ENCODE data around the gene LRRC3.

LRRC3 gene

DNA sequence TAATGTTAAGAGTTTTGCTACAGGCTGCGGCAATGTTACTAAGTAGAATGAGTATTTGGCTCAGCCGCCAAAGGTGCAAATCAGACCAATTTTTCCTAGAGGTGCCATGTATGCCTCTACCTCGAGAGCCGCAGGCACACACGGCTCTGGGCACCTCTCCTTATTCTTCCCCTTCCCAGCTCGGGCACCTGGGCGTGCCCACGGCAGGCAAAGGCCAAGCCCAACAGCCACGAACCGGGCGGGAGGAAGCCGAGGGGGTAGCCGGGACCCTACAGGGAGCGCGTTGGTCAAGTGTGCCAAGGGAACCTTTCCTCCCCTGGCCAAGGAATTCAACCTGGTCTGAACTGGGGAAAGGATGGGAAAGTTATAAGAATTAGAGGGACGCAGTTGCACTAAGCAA, 31.0 kb downstream of the LRRC3 start:
- no peak overlapping the region for H2AFZ ChIP-seq (ENCODE audit: low read length)
- no peaks in the 10 kb centered on the region for H3K4me1 ChIP-seq (ENCODE audit: insufficient read depth, low read length, severe bottlenecking)
- no peak overlapping the region for H3K9ac ChIP-seq (ENCODE audit: low read length)

DNA sequence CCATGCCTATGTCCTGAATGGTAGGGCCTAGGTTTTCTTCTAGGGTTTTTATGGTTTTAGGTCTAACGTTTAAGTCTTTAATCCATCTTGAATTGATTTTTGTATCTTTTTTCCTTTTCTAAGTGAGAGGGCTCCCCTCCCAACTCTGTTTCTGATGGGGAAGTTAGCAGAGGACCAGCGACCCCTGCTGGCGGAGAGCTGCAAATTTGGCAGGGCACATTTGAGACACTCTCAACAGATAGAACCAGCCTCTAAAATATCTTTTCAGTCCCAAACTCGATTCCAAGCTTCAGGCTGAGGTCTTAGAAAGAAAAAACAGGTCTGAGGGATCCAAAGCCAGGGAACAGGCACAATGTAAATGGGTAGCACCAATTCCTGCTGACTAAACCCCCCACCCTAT, 32.5 kb downstream of the LRRC3 start:
- H4K20me1 ChIP-seq (ENCODE audit: insufficient read depth, low read length) = no peaks in the 10 kb centered on the region
- H3K79me2 ChIP-seq (ENCODE audit: insufficient read depth, low read length) = no peaks in the 10 kb centered on the region
- H2AFZ ChIP-seq (ENCODE audit: low read length) = no peak overlapping the region
- peaks cover 10% of the 10 kb centered on the region; the same call in 1 of the 2 replicates for H3K27me3 ChIP-seq (ENCODE audit: insufficient read depth, low read length)
- no peaks in the 10 kb centered on the region for H3K4me1 ChIP-seq (ENCODE audit: insufficient read depth, low read length, severe bottlenecking)
- no peaks in the 10 kb centered on the region; the same call in 1 of the 2 replicates for H3K36me3 ChIP-seq (ENCODE audit: insufficient read depth, low read length)
- TF ChIP-seq EZH2 (IDR thresholded peaks at IDR 0.05; ENCODE audit: borderline replicate concordance, low read length) = no peak
- TF ChIP-seq, protein P1, sequence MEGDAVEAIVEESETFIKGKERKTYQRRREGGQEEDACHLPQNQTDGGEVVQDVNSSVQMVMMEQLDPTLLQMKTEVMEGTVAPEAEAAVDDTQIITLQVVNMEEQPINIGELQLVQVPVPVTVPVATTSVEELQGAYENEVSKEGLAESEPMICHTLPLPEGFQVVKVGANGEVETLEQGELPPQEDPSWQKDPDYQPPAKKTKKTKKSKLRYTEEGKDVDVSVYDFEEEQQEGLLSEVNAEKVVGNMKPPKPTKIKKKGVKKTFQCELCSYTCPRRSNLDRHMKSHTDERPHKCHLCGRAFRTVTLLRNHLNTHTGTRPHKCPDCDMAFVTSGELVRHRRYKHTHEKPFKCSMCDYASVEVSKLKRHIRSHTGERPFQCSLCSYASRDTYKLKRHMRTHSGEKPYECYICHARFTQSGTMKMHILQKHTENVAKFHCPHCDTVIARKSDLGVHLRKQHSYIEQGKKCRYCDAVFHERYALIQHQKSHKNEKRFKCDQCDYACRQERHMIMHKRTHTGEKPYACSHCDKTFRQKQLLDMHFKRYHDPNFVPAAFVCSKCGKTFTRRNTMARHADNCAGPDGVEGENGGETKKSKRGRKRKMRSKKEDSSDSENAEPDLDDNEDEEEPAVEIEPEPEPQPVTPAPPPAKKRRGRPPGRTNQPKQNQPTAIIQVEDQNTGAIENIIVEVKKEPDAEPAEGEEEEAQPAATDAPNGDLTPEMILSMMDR (IDR thresholded peaks at IDR 0.05; ENCODE audit: low read length) = peak; percentile 49
- no peaks in the 10 kb centered on the region for H3F3A ChIP-seq (ENCODE audit: insufficient read depth, low read length)
- no peaks in the 10 kb centered on the region for H3K9me2 ChIP-seq (ENCODE audit: low read depth, low read length)
- H3K27ac ChIP-seq (ENCODE audit: low read depth, low read length, poor library complexity, severe bottlenecking) = no peak overlapping the region
- no peak overlapping the region for H3K4me2 ChIP-seq (ENCODE audit: low read length)
- 0 out of 2 replicates have a peak, but pooled peaks cover 3% of the 10 kb centered on the region for H3K9me3 ChIP-seq (ENCODE audit: low read length)
- no peak overlapping the region for H3K9ac ChIP-seq (ENCODE audit: low read length)
- no peak overlapping the region for H3K4me3 ChIP-seq (ENCODE audit: low read depth, low read length, poor library complexity, severe bottlenecking)

More for the DNA sequence above, 31.0 kb downstream of the LRRC3 start:
- Histone ChIP-seq H3K9me3 (ENCODE audit: low read length) (no peaks in the 10 kb centered on the region), H3K4me2 (ENCODE audit: low read length) (no peak overlapping the region), H3K79me2 (ENCODE audit: insufficient read depth, low read length) (no peaks in the 10 kb centered on the region), H3K27me3 (ENCODE audit: insufficient read depth, low read length) (0 out of 2 replicates have a peak, but pooled peaks cover 6% of the 10 kb centered on the region), H3K27ac (ENCODE audit: low read depth, low read length, poor library complexity, severe bottlenecking) (no peak overlapping the region), H3K4me3 (ENCODE audit: low read depth, low read length, poor library complexity, severe bottlenecking) (no peak overlapping the region), H3K9me2 (ENCODE audit: low read depth, low read length) (no peaks in the 10 kb centered on the region), H4K20me1 (ENCODE audit: insufficient read depth, low read length) (no peaks in the 10 kb centered on the region), H3K36me3 (ENCODE audit: insufficient read depth, low read length) (no peaks in the 10 kb centered on the region), H3F3A (ENCODE audit: insufficient read depth, low read length) (no peaks in the 10 kb centered on the region)
- TF ChIP-seq EZH2 (IDR thresholded peaks at IDR 0.05; ENCODE audit: borderline replicate concordance, low read length) = no peak
- TF ChIP-seq, protein P1 (IDR thresholded peaks at IDR 0.05; ENCODE audit: low read length) = no peak

DNA sequence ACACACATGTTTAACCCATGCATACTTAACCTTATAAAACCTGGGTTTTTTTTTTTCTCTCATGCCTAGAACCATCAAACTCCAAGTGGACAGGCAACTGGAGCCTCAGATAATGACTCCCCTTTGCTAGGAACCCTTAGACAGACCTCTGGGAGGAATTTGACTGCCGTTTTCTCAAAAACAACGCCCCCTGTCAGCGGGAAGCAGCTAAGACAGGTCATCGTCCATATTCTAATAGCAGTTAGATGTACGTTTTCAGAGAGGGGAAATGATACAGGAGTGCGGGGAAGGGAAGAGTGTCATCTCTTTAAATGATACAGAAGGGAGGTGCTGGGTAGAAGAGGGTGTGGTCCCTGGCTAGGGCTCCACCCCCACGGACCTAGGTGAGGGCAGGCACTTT, 34.7 kb downstream of the LRRC3 start:
- no peak overlapping the region for H3K4me2 ChIP-seq (ENCODE audit: low read length)
- H3K36me3 ChIP-seq (ENCODE audit: insufficient read depth, low read length) = no peaks in the 10 kb centered on the region; the same call in 1 of the 2 replicates
- no peaks in the 10 kb centered on the region for H3K79me2 ChIP-seq (ENCODE audit: insufficient read depth, low read length)
- 0 out of 2 replicates have a peak, but pooled peaks cover 8% of the 10 kb centered on the region for H3K9me3 ChIP-seq (ENCODE audit: low read length)
- H3K27me3 ChIP-seq (ENCODE audit: insufficient read depth, low read length) = peaks cover 21% of the 10 kb centered on the region; the same call in 1 of the 2 replicates
- TF ChIP-seq EZH2 (IDR thresholded peaks at IDR 0.05; ENCODE audit: borderline replicate concordance, low read length) = no peak
- TF ChIP-seq, protein P1 (IDR thresholded peaks at IDR 0.05; ENCODE audit: low read length) = peak; percentile 32
- no peak overlapping the region for H3K27ac ChIP-seq (ENCODE audit: low read depth, low read length, poor library complexity, severe bottlenecking)
- no peak overlapping the region for H3K4me3 ChIP-seq (ENCODE audit: low read depth, low read length, poor library complexity, severe bottlenecking)
- H3K9me2 ChIP-seq (ENCODE audit: low read depth, low read length) = no peaks in the 10 kb centered on the region
- no peak overlapping the region for H3K9ac ChIP-seq (ENCODE audit: low read length)
- no peak overlapping the region for H2AFZ ChIP-seq (ENCODE audit: low read length)
- H3K4me1 ChIP-seq (ENCODE audit: insufficient read depth, low read length, severe bottlenecking) = no peaks in the 10 kb centered on the region
- H3F3A ChIP-seq (ENCODE audit: insufficient read depth, low read length) = no peaks in the 10 kb centered on the region
- H4K20me1 ChIP-seq (ENCODE audit: insufficient read depth, low read length) = no peaks in the 10 kb centered on the region
